ENCODE results near the gene LYSMD2. TPM values are rescaled to one million over a fixed set of nuclear protein-coding genes. Genes with fewer than 3 reads are reported as not detected.

The LYSMD2 gene
- total and polyA plus RNA-seq, 11 donors, result 3.1 to 8.7 (median 5.7) TPM

DNA sequence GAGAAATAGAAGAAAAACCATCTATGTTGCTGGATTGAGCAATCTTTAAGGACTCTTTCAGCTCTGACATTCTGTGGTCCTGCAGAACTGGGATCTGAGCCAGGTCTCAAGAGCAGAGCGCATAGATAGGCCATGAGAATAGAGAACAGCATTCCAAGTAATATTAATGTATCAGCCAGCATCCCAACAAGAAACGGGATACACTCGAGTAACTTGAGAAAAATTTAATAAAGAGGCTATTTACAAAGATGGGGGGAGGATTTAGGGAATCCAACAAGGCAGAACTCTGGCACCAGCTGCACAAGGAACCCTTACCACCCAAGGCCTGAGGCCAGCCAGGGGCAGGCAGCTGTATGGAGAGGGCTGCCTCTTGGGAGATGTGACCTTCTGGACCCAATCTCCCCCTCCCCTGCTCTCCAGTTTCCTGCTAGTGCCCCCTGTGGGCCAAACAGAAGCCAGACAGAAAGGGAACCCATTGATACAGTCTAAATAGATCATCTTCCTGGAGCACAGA lies 22.2 kb upstream of the LYSMD2 start:
- H3K27me3 ChIP-seq, result no peaks in the 10 kb centered on the region
- H3K4me1 ChIP-seq, result peaks cover 0 to 48% (median 17%) of the 10 kb centered on the region in 12 donors
- DNase-seq (peak in 4 of 5 donors; percentile 53 to 83 (median 70)), ATAC-seq (peak; percentile 68 to 95 (median 88))
- H3K9me3 ChIP-seq, result peaks cover 0 to 6% (median 0%) of the 10 kb centered on the region in 12 donors
- H3K36me3 ChIP-seq, result no peaks in the 10 kb centered on the region
- H3K27ac ChIP-seq, result peak overlapping the region in 7 of 12 donors; percentile 1 to 54 (median 31)
- TF ChIP-seq, protein P1, sequence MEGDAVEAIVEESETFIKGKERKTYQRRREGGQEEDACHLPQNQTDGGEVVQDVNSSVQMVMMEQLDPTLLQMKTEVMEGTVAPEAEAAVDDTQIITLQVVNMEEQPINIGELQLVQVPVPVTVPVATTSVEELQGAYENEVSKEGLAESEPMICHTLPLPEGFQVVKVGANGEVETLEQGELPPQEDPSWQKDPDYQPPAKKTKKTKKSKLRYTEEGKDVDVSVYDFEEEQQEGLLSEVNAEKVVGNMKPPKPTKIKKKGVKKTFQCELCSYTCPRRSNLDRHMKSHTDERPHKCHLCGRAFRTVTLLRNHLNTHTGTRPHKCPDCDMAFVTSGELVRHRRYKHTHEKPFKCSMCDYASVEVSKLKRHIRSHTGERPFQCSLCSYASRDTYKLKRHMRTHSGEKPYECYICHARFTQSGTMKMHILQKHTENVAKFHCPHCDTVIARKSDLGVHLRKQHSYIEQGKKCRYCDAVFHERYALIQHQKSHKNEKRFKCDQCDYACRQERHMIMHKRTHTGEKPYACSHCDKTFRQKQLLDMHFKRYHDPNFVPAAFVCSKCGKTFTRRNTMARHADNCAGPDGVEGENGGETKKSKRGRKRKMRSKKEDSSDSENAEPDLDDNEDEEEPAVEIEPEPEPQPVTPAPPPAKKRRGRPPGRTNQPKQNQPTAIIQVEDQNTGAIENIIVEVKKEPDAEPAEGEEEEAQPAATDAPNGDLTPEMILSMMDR (IDR thresholded peaks at IDR 0.05), result peak in 8 of 12 donors; percentile 8 to 29 (median 16)
- TF ChIP-seq POLR2A (IDR thresholded peaks at IDR 0.05), result no peak
- 28 to 30% (median 29%) methylated on average over 3 of the region's 3 CpGs for WGBS, 4 donors
- no peak overlapping the region for H3K4me3 ChIP-seq
- intact Hi-C loops (cut with DNase I), result loop anchor here in 1 of 10 donors (10.0 kb wide), 1 partner anchor 75 kb away; the partner anchor contains the start of gene SCG3

DNA sequence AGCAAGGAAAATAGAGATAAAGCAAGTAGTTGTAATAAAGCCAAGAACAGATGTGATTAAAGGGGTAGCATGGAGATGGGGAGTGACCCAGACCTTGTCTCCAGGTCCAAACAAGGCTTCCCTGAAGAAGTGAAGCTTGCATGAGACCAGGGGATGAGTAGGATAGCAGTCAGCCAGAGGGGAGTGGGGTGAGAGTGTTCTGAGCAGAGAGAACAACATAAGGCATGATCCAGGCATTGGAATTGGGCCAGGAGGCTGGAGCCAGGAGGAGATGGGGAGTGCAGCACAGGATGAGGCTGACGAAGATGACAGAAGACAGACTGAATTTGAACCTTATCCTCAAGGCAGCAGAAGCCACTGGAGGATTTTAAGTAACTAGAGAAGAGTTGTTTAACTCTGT lies 21.2 kb upstream of the LYSMD2 start:
- Histone ChIP-seq H3K36me3 (no peaks in the 10 kb centered on the region), H3K27ac (peak overlapping the region in 7 of 12 donors; percentile 16 to 54 (median 35)), H3K4me3 (no peak overlapping the region), H3K4me1 (peaks cover 0 to 53% (median 17%) of the 10 kb centered on the region in 12 donors), H3K9me3 (peaks cover 0 to 6% (median 0%) of the 10 kb centered on the region in 12 donors), H3K27me3 (no peaks in the 10 kb centered on the region)
- DNase-seq (peak; percentile 49 to 79 (median 75)), ATAC-seq (peak; percentile 48 to 92 (median 80))
- 14 to 50% (median 23%) methylated on average over 1 of the region's 1 CpG for WGBS, 4 donors
- no peak for TF ChIP-seq POLR2A (IDR thresholded peaks at IDR 0.05)
- TF ChIP-seq, protein P1 (IDR thresholded peaks at IDR 0.05), result no peak
- intact Hi-C loops (cut with DNase I), result loop anchor here in 1 of 10 donors (10.0 kb wide), 1 partner anchor 74 kb away; the partner anchor contains the start of gene SCG3

DNA sequence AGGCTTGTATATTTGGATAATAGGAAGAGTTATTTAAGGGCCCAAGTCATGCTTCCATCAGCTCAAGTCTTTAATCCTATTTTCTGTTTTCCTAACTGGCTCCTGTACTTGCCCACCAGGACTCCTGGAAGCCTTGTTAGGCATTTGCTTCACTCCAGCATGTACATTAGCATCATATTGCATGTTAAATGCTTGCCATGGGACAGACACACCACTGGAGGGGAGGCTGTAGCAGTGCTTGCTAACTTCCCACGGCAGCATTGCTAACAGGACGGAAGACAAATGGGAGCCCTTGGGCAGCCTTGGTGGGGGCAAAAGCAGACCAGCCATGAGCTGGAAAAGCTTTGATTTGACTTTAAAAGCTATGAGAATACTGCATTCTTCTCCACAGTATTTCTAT lies 20.0 kb upstream of the LYSMD2 start:
- Histone ChIP-seq H3K4me3 (no peak overlapping the region), H3K4me1 (peaks cover 0 to 65% (median 22%) of the 10 kb centered on the region in 12 donors), H3K36me3 (no peaks in the 10 kb centered on the region), H3K27me3 (no peaks in the 10 kb centered on the region), H3K9me3 (peaks cover 0 to 6% (median 0%) of the 10 kb centered on the region in 12 donors), H3K27ac (no peak overlapping the region)
- intact Hi-C loops (cut with DNase I), result loop anchor here in 1 of 10 donors (10.0 kb wide), 1 partner anchor 73 kb away; the partner anchor contains the start of gene SCG3
- ATAC-seq (no peak), DNase-seq (no peak)
- no peak for TF ChIP-seq POLR2A (IDR thresholded peaks at IDR 0.05)
- TF ChIP-seq, protein P1 (IDR thresholded peaks at IDR 0.05), result no peak
- WGBS, 4 donors, result 85 to 100% (median 93%) methylated on average over 2 of the region's 2 CpGs

DNA sequence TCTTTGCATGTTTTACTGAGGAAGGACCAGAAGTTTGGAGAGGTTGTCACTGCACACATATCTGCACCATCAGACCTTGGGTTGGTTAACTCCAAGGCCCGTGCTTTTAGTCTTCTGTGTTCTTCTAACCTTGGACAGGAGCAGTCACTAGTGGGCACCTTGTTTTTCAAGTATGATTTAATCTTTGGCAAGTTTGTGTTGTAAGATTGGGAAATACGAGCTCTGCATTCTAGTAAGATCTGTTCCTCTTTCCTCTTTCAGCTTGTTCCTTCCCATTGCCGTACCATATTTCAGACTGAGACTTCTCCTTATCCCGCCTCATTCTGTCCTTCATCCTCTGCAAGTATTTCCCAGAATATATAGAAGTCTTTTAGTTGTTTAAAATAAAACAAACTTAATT lies 19.0 kb upstream of the LYSMD2 start:
- DNase-seq (no peak), ATAC-seq (no peak)
- Histone ChIP-seq H3K36me3 (no peaks in the 10 kb centered on the region), H3K9me3 (peaks cover 0 to 6% (median 0%) of the 10 kb centered on the region in 12 donors), H3K4me3 (no peak overlapping the region), H3K4me1 (peaks cover 0 to 70% (median 27%) of the 10 kb centered on the region in 12 donors), H3K27me3 (no peaks in the 10 kb centered on the region), H3K27ac (peak overlapping the region in 1 of 12 donors; percentile 54)
- intact Hi-C loops (cut with DNase I), result loop anchor here in 1 of 10 donors (10.0 kb wide), 1 partner anchor 72 kb away; the partner anchor contains the start of gene SCG3
- 83 to 86% (median 86%) methylated on average over 4 of the region's 4 CpGs for WGBS, 4 donors
- TF ChIP-seq, protein P1 (IDR thresholded peaks at IDR 0.05), result no peak
- TF ChIP-seq POLR2A (IDR thresholded peaks at IDR 0.05), result no peak

All from heart left ventricle (tissue), 16 donors.